Peyer's patch (tissue), 4 donors: ENCODE data around the gene GSTO1. TPM values are rescaled to one million over a fixed set of nuclear protein-coding genes. Genes with fewer than 3 reads are reported as not detected.

ENCODE experiments used
- DNase-seq, 3 donors: peaks; one replicate each; pipeline ENCODE4 v3.0.0-alpha.2; 2017 to 2019
- H3K27ac ChIP-seq, 4 donors: fragments of 200-600 bp; sonication (generic); one replicate each; pipeline ENCODE4 v1.5.1; 2016 to 2019
- H3K27me3 ChIP-seq, 2 donors: fragments of 200-600 bp; sonication (generic); one replicate each; pipeline ENCODE4 v1.5.1; 2019
- H3K36me3 ChIP-seq, 3 donors: fragments of 200-600 bp; sonication (generic); one replicate each; pipeline ENCODE4 v1.5.1; 2016 to 2019
- H3K4me1 ChIP-seq, 4 donors: fragments of 200-600 bp; sonication (generic); one replicate each; pipeline ENCODE4 v1.5.1; 2016 to 2019
- H3K4me3 ChIP-seq, 4 donors: fragments of 200-600 bp; sonication (generic); 1 replicate in 3 of 4; 2 replicates in 1 of 4; pipeline ENCODE4 v1.5.1; 2016 to 2019; ENCODE audit warnings: mild to moderate bottlenecking in 1 of 4
- H3K9me3 ChIP-seq, 4 donors: fragments of 200-600 bp; sonication (generic); one replicate each; pipeline ENCODE4 v1.5.1; 2016 to 2019; ENCODE audit warnings: mild to moderate bottlenecking in 1 of 4
- CTCF ChIP-seq, 6 experiments: fragments of 450-650 bp in 4 of 6; fragments of 200-600 bp in 2 of 6; sonication (generic) in 1 of 6; IDR thresholded peaks; one replicate each; pipeline ENCODE4 v1.5.1; 2017 to 2019; ENCODE audit warnings: antibody characterized with exemption in 6 of 6, mild to moderate bottlenecking in 3 of 6, moderate library complexity in 1 of 6
- POLR2A ChIP-seq, 2 donors: fragments of 450-650 bp; IDR thresholded peaks; one replicate each; pipeline ENCODE4 v1.5.1; 2017; ENCODE audit warnings: antibody characterized with exemption in 2 of 2, mild to moderate bottlenecking in 2 of 2, moderate library complexity in 2 of 2
- total RNA-seq, 4 donors: library from RNA; depleted of rRNA; stranded (reverse); fragments of >200 nt; gene quantifications; one replicate each; pipeline ENCODE4 v1.1.0, GENCODE V29; 2016

The GSTO1 gene
- total RNA-seq, 4 donors from 2014 or later: 46.4 to 105 (median 69.5) TPM

- peak overlapping the region in 1 of 4 donors; percentile 17 for H3K27ac ChIP-seq
- no peak overlapping the region for H3K4me3 ChIP-seq
- no peak for DNase-seq
- peaks cover 0 to 4% (median 1%) of the 10 kb centered on the region in 4 donors for H3K4me1 ChIP-seq
- no peaks in the 10 kb centered on the region for H3K9me3 ChIP-seq
- peaks cover 0 to 9% (median 0%) of the 10 kb centered on the region in 3 donors for H3K36me3 ChIP-seq
- TF ChIP-seq POLR2A (IDR thresholded peaks at IDR 0.05) (no peak), CTCF (IDR thresholded peaks at IDR 0.05) (no peak)
- no peaks in the 10 kb centered on the region for H3K27me3 ChIP-seq
Observed at GRCh38 chr10:104308439-104308903, 53.8 kb downstream of the GSTO1 start.

- TF ChIP-seq POLR2A (IDR thresholded peaks at IDR 0.05): no peak
- no peak for TF ChIP-seq CTCF (IDR thresholded peaks at IDR 0.05)
- no peaks in the 10 kb centered on the region for H3K9me3 ChIP-seq
- H3K4me3 ChIP-seq: no peak overlapping the region
- DNase-seq: no peak
- peaks cover 0 to 27% (median 0%) of the 10 kb centered on the region in 3 donors for H3K36me3 ChIP-seq
- H3K27ac ChIP-seq: no peak overlapping the region
- no peaks in the 10 kb centered on the region for H3K27me3 ChIP-seq
- peaks cover 0 to 4% (median 1%) of the 10 kb centered on the region in 4 donors for H3K4me1 ChIP-seq
Observed at GRCh38 chr10:104309980-104310978, 55.6 kb downstream of the GSTO1 start.

GRCh38 chr10:104311184-104311720 is 56.6 kb downstream of the GSTO1 start:
- Histone ChIP-seq H3K36me3 (peaks cover 0 to 31% (median 0%) of the 10 kb centered on the region in 3 donors), H3K27ac (no peak overlapping the region), H3K27me3 (no peaks in the 10 kb centered on the region), H3K9me3 (no peaks in the 10 kb centered on the region), H3K4me3 (no peak overlapping the region), H3K4me1 (no peaks in the 10 kb centered on the region)
- TF ChIP-seq CTCF (IDR thresholded peaks at IDR 0.05) (no peak), POLR2A (IDR thresholded peaks at IDR 0.05) (no peak)
- DNase-seq: no peak

GRCh38 chr10:104314591-104315485 is 60.1 kb downstream of the GSTO1 start:
- Histone ChIP-seq H3K9me3 (no peaks in the 10 kb centered on the region), H3K27ac (no peak overlapping the region), H3K4me1 (peaks cover 0 to 6% (median 2%) of the 10 kb centered on the region in 4 donors), H3K36me3 (peaks cover 0 to 31% (median 0%) of the 10 kb centered on the region in 3 donors), H3K27me3 (no peaks in the 10 kb centered on the region), H3K4me3 (no peak overlapping the region)
- DNase-seq: peak in 1 of 3 donors; percentile 28
- no peak for TF ChIP-seq POLR2A (IDR thresholded peaks at IDR 0.05)
- TF ChIP-seq CTCF (IDR thresholded peaks at IDR 0.05): no peak

- Histone ChIP-seq H3K4me1 (peaks cover 0 to 6% (median 2%) of the 10 kb centered on the region in 4 donors), H3K36me3 (peaks cover 0 to 31% (median 0%) of the 10 kb centered on the region in 3 donors), H3K27ac (no peak overlapping the region), H3K4me3 (no peak overlapping the region), H3K9me3 (no peaks in the 10 kb centered on the region), H3K27me3 (no peaks in the 10 kb centered on the region)
- TF ChIP-seq CTCF (IDR thresholded peaks at IDR 0.05): no peak
- no peak for TF ChIP-seq POLR2A (IDR thresholded peaks at IDR 0.05)
- no peak for DNase-seq
Observed at GRCh38 chr10:104315486-104315921, 60.8 kb downstream of the GSTO1 start.
